Testis (tissue), 3 donors: ENCODE data around the gene R3HDM2. TPM values are rescaled to one million over a fixed set of nuclear protein-coding genes. Genes with fewer than 3 reads are reported as not detected.

Experiments used
- DNase-seq: peaks from one replicate; pipeline ENCODE4 v3.0.0-alpha.2; 2019
- H3K27ac ChIP-seq, 2 donors: fragments of 200-600 bp; sonication (generic); one replicate each; pipeline ENCODE4 v1.5.1; 2019
- H3K27me3 ChIP-seq: fragments of 200-600 bp; sonication (generic); one replicate; pipeline ENCODE4 v1.5.1; 2019
- H3K36me3 ChIP-seq: fragments of 200-600 bp; sonication (generic); one replicate; pipeline ENCODE4 v1.5.1; 2017; ENCODE audit warnings: low read depth; ENCODE audit errors: missing control alignments
- H3K4me1 ChIP-seq: fragments of 200-600 bp; sonication (generic); one replicate; pipeline ENCODE4 v1.5.1; 2019
- H3K4me3 ChIP-seq, 2 donors: fragments of 200-600 bp; sonication (generic); one replicate each; pipeline ENCODE4 v1.5.1; 2017 to 2019
- H3K9me3 ChIP-seq: fragments of 200-600 bp; sonication (generic); one replicate; pipeline ENCODE4 v1.5.1; 2017
- CTCF ChIP-seq, 3 experiments: fragments of 450-650 bp in 2 of 3; fragments of 200-600 bp in 1 of 3; sonication (generic) in 1 of 3; IDR thresholded peaks; one replicate each; pipeline ENCODE4 v1.5.1; 2016 to 2019; ENCODE audit warnings: antibody characterized with exemption in 3 of 3, mild to moderate bottlenecking in 2 of 3, moderate library complexity in 1 of 3
- POLR2A ChIP-seq: fragments of 450-650 bp; IDR thresholded peaks from one replicate; pipeline ENCODE4 v1.6.1; 2017; ENCODE audit warnings: antibody characterized with exemption, mild to moderate bottlenecking, moderate library complexity
- WGBS, 2 donors: methylation state at CpG; one replicate each; pipeline ENCODE4 v1.1.5; 2018; 5-methylcytosine and 5-hydroxymethylcytosine counted together
- intact Hi-C: fragments of 100-400 bp; cut with DNase I; formaldehyde crosslinking; loops from one replicate; pipeline ENCODE4 v1.15.1; 2023; ENCODE audit warnings: low total_unique reads
- polyA plus RNA-seq: library from polyadenylated mRNA; stranded (reverse); fragments of 350-450 nt; fragmentation: Illumina TruSeq; extraction: RNeasy Lipid Tissue Mini Kit (QIAGEN cat#74804); gene quantifications from one replicate; pipeline ENCODE4 v1.2.3, GENCODE V29; 2014; ENCODE audit warnings: low read depth, low replicate concordance; ENCODE audit not compliant: insufficient read depth
- total RNA-seq, 2 donors: library from RNA; depleted of rRNA; stranded (reverse); fragments of >200 nt; gene quantifications; one replicate each; pipeline ENCODE4 v1.2.3, GENCODE V29; 2016

The R3HDM2 gene
- total and polyA plus RNA-seq, 3 donors from 2014 or later, result 54.6 to 93.9 (median 92.0) TPM

GRCh38 chr12:57467212-57467874, 36.5 kb upstream of the R3HDM2 start:
- TF ChIP-seq POLR2A (no peak), CTCF (IDR thresholded peaks at IDR 0.05) (no peak)
- no peak overlapping the region for H3K4me3 ChIP-seq
- no peak overlapping the region for H3K27ac ChIP-seq
- no peaks in the 10 kb centered on the region for H3K27me3 ChIP-seq
- H3K36me3 ChIP-seq, result no peaks in the 10 kb centered on the region
- peaks cover 8% of the 10 kb centered on the region for H3K4me1 ChIP-seq
- no peak for DNase-seq
- WGBS, 2 donors, result 92% methylated on average over 11 to 12 of the region's 12 CpGs
- intact Hi-C loops, result no loop called here
- H3K9me3 ChIP-seq, result no peaks in the 10 kb centered on the region

GRCh38 chr12:57465747-57466505, 35.1 kb upstream of the R3HDM2 start:
- no peaks in the 10 kb centered on the region for H3K36me3 ChIP-seq
- intact Hi-C loops, result no loop called here
- no peak for DNase-seq
- no peak overlapping the region for H3K27ac ChIP-seq
- no peaks in the 10 kb centered on the region for H3K9me3 ChIP-seq
- no peak for TF ChIP-seq CTCF (IDR thresholded peaks at IDR 0.05)
- no peak for TF ChIP-seq POLR2A
- H3K4me3 ChIP-seq, result no peak overlapping the region
- peaks cover 15% of the 10 kb centered on the region for H3K4me1 ChIP-seq
- 75 to 77% methylated on average over 14 of the region's 14 CpGs for WGBS, 2 donors
- H3K27me3 ChIP-seq, result no peaks in the 10 kb centered on the region

- no peak for DNase-seq
Measured at GRCh38 chr12:57465030-57465746, 34.3 kb upstream of the R3HDM2 start.

GRCh38 chr12:57464569-57464968, 33.7 kb upstream of the R3HDM2 start:
- no peak overlapping the region for H3K27ac ChIP-seq
- no peaks in the 10 kb centered on the region for H3K27me3 ChIP-seq
- TF ChIP-seq CTCF (IDR thresholded peaks at IDR 0.05) (no peak), POLR2A (no peak)
- DNase-seq, result no peak
- WGBS, 2 donors, result 93% methylated on average over 12 of the region's 12 CpGs
- no peaks in the 10 kb centered on the region for H3K36me3 ChIP-seq
- intact Hi-C loops, result no loop called here
- no peaks in the 10 kb centered on the region for H3K9me3 ChIP-seq
- no peak overlapping the region for H3K4me3 ChIP-seq
- peaks cover 19% of the 10 kb centered on the region for H3K4me1 ChIP-seq

More at GRCh38 chr12:57465030-57465746, 34.3 kb upstream of the R3HDM2 start:
- no peaks in the 10 kb centered on the region for H3K9me3 ChIP-seq
- H3K4me3 ChIP-seq, result no peak overlapping the region
- no peak for TF ChIP-seq POLR2A
- TF ChIP-seq CTCF (IDR thresholded peaks at IDR 0.05), result no peak
- H3K27ac ChIP-seq, result no peak overlapping the region
- H3K4me1 ChIP-seq, result peaks cover 15% of the 10 kb centered on the region
- WGBS, 2 donors, result 83 to 92% methylated on average over 6 of the region's 6 CpGs
- intact Hi-C loops, result no loop called here
- no peaks in the 10 kb centered on the region for H3K36me3 ChIP-seq
- no peaks in the 10 kb centered on the region for H3K27me3 ChIP-seq
